PFSK-1 (cell line): ENCODE data around the gene SYMPK.

Experiments
- FOXP2 ChIP-seq: optimal IDR thresholded peaks from 2 replicates; pipeline ENCODE3; 2011; ENCODE audit warnings: borderline replicate concordance, control low read depth, inconsistent platforms; ENCODE audit not compliant: insufficient read depth; ENCODE audit errors: extremely low read length, extremely low read depth
- POLR2AphosphoS5 ChIP-seq: IDR thresholded peaks from 2 replicates; pipeline ENCODE4 v1.6.1; 2012; ENCODE audit warnings: low read depth, mild to moderate bottlenecking, control low read depth, low read length, moderate library complexity
- REST ChIP-seq, 2 experiments: IDR thresholded peaks; 2 replicates each; pipeline versions ENCODE4 v1.6.1 to v1.8.0; 2011 to 2012; ENCODE audit warnings: low read depth in 2 of 2, low read length in 2 of 2, control low read depth in 1 of 2, inconsistent platforms in 1 of 2, mild to moderate bottlenecking in 1 of 2, moderate library complexity in 1 of 2; ENCODE audit not compliant: insufficient read depth in 1 of 2
- SIN3A ChIP-seq: IDR thresholded peaks from 2 replicates; pipeline ENCODE4 v1.6.1; 2012; ENCODE audit warnings: mild to moderate bottlenecking, low read length, moderate library complexity, borderline replicate concordance; ENCODE audit not compliant: insufficient read depth
- TAF1 ChIP-seq: IDR thresholded peaks from 2 replicates; pipeline ENCODE4 v1.6.1; 2012; ENCODE audit warnings: low read length, control low read depth, borderline replicate concordance; ENCODE audit not compliant: insufficient read depth

Gene SYMPK

DNA sequence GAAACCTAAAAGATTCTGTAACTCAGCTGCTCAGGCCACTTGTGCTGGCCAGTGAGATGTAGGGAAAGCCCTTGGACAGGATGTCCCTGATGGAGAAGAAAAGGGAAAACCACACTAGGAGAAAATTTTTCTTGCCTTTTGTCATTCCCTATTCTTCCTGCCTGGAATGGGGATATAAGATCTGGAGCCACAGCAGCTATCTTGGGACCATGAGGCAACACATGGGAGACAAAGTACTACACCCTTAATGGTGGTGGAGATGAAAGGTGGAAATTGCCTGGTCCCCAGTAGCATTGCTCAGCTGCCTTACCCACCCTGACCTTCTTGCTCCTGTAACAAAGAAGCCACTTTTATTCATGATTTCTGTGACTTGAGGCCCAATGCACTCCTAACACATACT, 57.2 kb downstream of the SYMPK start:
- TF ChIP-seq SIN3A (no peak), REST (IDR thresholded peaks at IDR 0.05; ENCODE audit: insufficient read depth in 1 of 2, low read depth in 2 of 2, low read length in 2 of 2) (no peak)

GRCh38 chr19:45804959-45805230, 58.1 kb downstream of the SYMPK start:
- no peak for TF ChIP-seq SIN3A
- TF ChIP-seq TAF1, result no peak
- TF ChIP-seq REST (IDR thresholded peaks at IDR 0.05; ENCODE audit: insufficient read depth in 1 of 2, low read depth in 2 of 2, low read length in 2 of 2), result no peak
- no peak for TF ChIP-seq POLR2AphosphoS5
- no peak for TF ChIP-seq FOXP2

DNA sequence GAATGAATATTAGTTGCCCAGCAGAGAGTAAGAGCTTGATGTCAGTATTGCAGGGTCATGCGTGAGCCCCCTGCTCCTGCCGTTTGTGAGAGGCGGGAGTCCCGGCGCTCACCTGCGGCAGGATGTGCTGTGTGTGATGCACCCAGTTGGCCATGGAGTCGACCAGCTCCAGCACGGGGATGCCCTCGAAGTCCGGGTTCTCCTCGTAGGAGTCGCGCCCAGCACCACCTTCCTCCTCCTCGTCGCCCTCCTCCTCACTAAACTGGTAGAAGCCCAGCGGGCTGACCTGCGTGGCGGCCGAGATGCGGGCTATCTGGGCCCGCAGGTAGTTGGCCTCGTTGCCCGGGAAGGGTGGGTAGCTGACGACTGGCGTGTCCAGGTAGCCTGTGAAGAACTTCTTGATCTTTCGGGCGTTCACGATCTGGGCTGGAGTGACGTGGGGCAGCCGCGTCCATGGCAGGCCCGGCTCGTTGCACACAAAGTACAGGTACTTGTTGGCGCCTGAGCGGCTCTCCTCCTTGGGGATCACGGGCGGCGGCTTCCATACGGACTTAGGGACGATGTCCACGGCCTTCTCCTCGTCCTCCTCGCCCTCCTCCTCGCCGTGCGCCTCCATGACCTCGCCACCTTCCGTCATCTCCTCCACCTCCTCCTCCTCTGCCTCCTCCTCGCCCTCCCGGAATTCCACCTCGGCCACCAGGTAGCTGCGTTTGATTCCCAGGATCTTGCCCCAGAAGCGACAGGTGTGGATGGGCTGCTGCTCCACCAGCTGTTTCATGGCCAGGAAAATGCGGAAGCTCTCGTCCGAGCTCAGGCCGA, 58.6 kb downstream of the SYMPK start:
- no peak for TF ChIP-seq FOXP2
- no peak for TF ChIP-seq TAF1
- TF ChIP-seq POLR2AphosphoS5, result no peak
- TF ChIP-seq SIN3A, result no peak
- TF ChIP-seq REST (IDR thresholded peaks at IDR 0.05; ENCODE audit: insufficient read depth in 1 of 2, low read depth in 2 of 2, low read length in 2 of 2), result no peak

- no peak for TF ChIP-seq POLR2AphosphoS5
- TF ChIP-seq SIN3A, result no peak
These were observed 61.3 kb downstream of the SYMPK start for GRCh38 chr19:45801603-45802175.

DNA sequence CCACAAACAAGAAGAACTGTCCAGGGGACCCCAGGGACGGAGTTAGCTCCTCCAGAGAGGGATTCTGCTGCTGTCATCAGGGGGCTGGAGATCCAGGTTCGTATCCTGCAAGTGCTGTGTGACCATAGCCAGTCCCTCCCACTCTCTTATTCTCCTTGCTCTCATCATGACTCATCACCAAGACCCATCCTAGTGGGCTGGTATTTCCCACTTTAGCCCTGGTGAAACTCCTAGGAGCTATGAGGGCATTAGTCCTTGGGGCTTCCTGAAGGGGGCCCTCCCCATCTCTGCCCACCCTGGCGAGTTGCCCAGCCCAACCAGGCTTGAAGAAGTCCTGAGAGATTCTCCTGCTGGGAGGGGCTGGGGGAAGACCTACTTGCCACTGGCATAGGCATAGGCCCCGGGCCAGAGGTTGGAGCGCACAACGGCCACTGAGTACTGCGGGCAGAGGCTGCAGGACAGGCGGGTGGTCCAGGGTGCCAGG, 62.8 kb downstream of the SYMPK start:
- TF ChIP-seq SIN3A (no peak), TAF1 (no peak), REST (IDR thresholded peaks at IDR 0.05; ENCODE audit: insufficient read depth in 1 of 2, low read depth in 2 of 2, low read length in 2 of 2) (no peak), POLR2AphosphoS5 (no peak), FOXP2 (no peak)
